Stimulated activated naive CD4-positive, alpha-beta T cell (primary cell): ENCODE data around the gene TGM1.
"Not testable (repeated sequence)": the region's sequence is repeated elsewhere in the genome, so short reads cannot be mapped to it uniquely, and the experiment has no call there.

ENCODE experiments used
- DNase-seq, 6 experiments: peaks; one replicate each; lab custom pipeline; 2025; lab: John Stamatoyannopoulos, UW

TGM1 gene

GRCh38 chr14:24206260-24207103 is 56.5 kb downstream of the TGM1 start:
- no peak for DNase-seq

GRCh38 chr14:24204163-24205146 is 58.5 kb downstream of the TGM1 start:
- no peak for DNase-seq

GRCh38 chr14:24203249-24203886 is 59.6 kb downstream of the TGM1 start:
- DNase-seq = not testable (repeated sequence)

- DNase-seq = not testable (repeated sequence)
Observed at GRCh38 chr14:24202538-24202937, 60.4 kb downstream of the TGM1 start.
